ENCODE measurements around the gene FXYD6.
A peak's percentile ranks its signal among the peaks of the same experiment; 100 is the strongest.

The FXYD6 gene

DNA sequence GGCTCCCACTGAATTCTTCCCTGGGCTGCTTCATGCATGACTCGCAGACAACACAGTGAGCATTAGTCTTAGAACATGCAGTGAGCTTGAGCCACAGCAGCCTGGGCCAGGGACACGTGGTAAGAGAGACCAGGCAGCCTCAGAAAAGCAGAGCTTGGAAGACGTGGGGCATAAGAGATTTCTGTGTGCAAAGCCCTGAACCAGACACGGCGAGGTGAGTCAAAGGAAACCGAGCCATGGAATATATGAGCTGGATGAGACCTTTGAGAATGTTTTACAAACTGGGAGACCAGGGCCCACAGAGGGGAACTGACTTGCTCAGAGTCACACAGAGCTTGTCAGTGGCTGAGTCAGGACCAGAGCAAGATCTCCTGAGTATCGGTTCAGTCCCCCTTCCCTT, 8.5 kb upstream of the FXYD6 start:
- DNase-seq, result no peak

DNA sequence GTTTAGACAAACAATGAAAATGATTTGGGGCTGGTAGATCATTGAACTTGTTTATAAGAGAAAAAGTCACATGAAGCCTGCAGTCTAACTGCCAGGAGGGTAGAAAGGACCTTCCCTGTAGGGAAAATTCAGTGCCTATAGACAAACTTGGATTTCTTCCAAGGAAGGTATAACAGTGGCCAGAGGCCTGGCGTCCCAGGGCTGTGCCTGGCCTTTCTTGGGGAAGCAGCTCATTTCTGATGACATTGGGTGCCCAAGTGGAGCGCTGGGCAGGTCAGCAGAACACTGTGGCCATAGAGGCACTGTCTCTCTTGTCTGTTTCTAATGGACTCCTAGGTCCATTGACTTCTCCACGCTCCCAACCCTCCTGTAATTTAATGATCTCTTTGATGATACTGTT, 6.6 kb upstream of the FXYD6 start:
- no peak for DNase-seq

DNA sequence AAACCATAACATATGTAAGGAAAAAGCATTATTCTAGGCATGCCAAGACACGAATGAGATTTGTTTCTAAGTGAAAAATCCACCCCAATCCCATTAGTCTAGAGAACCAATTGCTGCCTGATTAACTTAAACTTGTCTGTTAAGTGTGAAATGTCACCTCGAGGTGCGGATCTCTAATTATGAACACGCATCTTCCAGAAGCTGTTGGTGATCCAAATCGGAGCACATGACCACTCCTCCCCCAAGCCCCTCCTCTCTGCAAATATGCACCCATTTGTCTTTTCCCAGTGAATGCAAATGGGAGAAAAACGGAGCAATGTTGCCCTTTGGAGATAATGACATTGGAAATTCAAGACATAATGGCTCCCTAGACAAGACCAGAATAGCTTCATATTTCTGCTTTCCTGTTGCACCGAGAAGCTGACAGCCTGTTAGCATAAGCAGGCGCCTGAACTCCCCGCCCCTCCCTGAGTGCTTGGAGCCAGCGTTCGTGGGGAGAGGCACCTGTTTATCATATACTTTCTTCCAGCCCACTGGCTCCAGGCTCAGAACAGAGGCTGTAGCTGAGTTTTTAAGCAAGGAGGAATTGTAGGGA, 6.0 kb upstream of the FXYD6 start:
- DNase-seq, result peak; percentile 98

DNA sequence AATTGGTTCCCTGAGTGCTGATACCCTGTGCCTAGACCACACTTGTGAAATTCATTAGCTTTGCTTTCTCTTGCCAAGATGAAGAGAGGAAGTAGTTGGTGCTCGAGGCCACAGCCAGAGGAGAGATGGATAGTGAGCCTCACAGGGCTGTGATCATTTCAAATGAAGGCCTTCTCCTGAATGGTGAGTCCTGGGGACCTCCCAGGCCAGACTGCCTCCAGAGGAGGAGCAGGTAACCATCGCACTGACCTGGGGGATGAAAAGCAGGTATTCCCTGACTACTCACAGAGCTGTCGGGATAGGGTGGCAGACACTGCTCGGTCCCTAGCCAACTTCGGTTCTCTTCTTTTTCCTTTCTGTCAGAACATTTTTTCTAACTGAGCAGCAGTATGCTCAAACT, 4.8 kb upstream of the FXYD6 start:
- no peak for DNase-seq

DNA sequence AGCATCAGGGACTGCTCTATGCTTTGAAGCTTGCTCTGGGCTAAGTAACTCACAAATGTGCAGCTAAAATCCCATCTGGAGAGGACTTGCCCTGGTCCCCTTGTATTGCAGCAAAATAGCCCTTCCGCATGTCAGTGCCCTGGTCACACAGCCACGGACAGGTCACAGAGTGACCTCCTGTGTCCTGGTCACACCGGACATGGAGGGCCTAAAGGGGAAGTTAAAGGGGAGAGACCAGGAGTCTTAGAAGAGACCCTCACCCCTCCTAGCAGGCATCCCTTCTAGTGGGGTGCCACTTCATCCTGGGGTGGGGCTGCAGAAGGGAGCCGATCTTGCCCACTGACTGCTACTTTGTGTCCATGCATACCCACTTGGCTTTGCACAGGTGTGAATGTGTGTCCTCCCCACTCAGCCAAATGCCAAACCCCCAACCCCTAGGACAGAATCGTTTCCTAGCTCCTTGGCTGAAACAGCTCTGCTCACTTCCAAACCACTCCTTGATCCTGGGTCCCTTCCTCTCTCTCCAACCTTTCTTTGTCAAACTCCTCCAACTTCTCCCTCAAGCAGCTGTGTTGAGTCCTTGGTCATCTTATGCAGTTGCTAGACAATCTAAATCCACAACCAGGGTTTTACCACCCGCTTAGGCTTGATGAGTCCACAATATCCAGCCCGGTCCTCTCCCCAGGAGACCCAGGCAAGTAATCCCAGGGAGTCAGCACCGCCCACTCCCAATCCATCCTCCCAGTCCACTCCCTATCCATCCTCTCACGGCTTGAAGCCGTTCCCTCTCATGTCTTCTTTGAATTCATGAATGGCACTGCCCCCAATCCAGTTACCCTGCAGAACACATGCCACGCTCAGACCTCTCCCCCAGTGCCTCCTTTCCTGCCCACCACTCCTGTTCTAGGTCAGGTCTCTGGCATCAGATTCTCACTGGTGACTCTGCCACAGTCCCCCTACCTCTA, 3.3 kb upstream of the FXYD6 start:
- DNase-seq, result no peak

DNA sequence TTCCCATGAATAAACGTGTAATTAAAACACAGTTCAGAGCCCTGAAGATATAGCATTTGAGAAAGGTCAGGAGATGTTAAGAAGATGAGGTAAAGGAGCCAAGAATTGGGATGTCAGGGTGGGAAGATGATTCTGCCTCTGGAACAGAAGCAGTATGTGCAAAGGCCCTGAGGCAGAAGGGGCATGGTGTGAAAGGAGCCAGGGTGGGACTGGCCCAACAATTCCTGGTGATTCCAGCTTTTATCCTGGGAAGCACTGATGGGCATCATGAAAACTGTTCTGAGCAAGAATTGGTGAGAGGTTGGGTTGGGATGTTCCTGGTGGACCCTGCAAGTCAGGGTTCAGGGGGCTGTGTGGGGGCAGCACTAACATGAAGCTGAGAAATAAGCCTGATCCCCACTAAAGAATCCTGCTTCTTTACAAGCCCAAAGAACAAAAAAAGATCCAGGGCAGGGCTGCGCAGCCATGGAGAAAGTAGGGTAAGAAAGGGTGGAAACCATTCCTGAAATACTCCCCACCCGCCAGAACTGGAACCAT, 2.5 kb upstream of the FXYD6 start:
- no peak for DNase-seq

DNA sequence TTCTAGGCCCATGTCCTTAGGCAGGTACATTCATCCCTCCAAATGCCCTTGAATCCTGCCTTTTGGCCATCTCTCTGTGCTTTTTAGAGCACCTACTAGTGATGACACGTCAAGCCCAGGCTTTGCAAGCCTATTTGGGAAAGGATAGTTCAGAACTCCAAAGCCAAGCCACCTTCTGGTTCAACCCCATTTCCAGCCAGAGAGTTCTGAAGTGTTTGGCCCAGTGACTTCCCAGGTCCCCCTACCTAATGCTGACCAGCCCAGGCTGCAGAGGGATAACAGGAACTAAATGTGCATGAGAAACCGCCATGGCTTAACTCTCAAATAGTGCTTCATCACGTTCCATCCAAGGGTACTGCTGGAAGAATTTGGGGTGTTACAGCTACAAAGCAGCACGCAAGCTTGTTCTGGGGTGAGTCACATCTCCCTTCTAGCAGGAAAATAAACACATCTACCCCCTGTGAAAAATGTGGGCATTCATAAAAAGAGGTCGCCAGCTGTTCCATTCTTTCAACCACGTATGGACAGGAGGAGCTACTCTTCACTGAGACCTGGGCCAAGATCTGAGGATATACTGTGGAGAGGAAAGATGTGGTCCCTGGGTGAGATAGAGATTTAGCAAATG, 2.0 kb upstream of the FXYD6 start:
- peak; percentile 40 for DNase-seq

DNA sequence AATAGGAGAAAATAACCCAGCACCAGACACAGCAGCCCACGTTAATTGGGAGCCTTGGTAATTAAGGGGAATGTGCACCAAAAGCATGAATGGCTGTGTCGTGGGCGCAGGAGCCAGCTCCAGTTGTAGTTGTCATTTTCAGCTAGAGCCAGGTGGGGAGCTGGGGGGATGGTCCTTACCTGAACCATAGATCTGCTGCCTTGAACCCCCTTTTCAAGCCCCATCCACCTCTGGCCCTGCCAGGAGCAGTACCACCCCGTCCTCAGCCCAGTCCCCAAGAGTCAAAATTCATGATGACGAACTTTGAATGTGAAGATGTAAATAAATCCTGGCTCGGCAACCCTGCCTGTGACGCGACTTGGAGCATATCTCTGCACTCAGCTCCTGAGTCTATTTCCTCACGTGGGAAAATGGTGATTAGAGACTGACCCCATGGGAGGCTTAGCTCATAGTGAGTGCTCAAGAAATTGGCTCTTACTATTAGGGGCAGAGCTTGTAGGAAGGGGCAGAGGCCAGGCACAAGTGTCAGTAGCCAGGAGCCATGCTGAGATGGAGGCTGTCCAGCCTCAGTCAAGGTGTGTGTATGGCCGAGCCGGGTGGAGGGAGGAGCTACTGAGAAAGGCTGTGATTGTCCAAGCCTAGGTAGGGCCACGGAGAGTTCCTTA, 794 bp upstream of the FXYD6 start:
- DNase-seq, result peak; percentile 65

DNA sequence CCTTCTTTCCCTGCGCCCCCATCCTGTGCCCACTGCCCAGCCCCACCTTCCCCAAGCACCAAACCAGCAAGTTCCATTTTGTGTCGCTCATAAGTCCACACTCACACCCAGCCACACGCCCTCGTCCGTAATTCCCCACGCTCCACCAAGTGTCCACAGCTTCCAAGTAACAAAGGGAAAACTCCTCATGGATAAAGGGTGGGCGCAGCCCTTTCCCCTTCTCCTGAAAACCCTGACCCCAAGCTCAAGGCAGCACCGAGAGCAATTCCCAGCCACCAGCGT, 458 bp downstream of the FXYD6 start:
- DNase-seq, result peak; percentile 79

DNA sequence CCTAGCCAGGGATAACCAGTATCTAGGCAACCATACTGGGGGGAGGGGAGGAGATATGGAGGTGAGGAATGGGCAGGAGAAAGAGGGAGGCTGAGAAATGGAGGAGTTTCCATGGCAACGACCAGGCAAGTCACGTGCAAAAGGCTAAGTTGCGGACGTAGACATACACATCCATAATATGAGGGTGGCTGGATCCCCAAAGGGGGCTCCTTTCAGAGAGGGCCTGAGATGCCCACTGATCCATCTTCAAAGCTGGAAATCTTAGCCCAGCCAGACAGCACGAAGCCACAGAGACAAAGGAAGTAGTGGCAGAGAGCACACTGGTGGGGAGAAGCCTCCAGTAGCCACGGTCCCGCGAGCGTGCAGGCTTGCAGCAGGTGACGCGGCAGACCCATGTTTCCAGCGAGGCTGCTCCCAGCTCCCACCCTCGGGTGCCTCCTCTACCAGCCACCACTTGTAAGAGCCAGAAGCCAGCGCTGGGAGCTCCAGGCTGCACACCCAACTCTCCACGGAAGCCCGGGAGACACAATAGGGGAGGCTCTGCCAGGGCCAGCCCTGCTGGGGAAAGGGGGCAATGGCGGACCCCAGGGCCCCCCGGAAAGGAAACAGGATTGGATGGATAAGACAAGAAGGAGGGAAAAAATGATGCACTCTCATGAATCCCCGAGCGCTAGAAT, 938 bp downstream of the FXYD6 start:
- DNase-seq, result peak; percentile 84

DNA sequence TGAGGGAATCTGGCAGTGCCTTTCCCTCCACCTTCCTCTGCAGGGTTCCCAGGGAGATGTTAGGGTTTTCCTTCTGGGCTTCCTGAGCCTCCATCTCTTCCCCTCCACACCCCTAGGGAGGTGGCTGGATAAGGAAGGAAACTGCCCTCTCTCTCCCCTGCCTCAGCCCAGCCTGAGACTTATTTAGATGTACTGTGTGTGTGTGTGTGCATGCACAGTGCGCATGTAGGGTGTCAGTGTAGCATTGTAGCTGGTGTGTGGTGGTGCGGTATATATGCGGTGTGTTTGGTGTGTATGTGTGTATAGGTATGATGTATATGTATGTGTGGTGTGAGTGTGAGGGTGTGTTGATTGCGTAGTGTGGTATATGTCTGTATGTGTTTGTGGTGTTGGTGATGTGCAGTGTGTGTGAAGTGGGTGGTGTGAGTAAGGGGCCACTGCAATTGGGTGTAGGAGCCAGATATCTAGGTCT, 1.5 kb downstream of the FXYD6 start:
- DNase-seq, result no peak

DNA sequence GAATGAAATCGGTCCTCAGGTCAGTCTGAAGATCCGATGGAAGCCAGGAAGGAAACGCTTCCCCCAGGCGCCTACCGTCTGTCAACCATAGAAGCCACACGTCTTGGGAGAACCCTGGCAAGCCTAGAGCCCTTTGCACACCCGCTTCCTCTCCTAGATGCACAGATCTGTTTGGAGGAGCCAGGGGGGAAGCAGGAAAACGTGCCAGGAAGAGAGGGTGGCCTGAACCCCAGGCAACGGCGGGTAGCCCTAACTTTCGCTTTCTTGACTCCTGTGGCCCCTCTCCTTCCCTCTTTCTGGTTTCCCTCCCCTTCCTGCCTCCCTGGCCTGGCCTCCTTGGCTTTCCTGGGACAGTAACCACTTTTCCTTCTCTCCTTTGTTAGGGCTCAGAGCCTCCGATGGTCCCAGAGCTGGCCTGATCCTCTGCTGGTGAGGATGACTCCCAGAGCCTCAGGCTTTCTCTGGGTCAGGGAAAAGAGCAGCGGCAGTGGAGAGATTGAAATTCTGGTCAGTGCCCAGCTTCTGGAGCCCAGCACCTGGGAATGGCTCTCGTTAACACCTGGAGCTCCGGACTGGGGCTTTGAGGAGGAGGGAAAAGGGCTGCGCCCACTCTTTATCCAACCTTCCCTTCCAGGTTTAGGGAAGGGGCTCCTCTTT, 2.1 kb downstream of the FXYD6 start:
- DNase-seq, result no peak

DNA sequence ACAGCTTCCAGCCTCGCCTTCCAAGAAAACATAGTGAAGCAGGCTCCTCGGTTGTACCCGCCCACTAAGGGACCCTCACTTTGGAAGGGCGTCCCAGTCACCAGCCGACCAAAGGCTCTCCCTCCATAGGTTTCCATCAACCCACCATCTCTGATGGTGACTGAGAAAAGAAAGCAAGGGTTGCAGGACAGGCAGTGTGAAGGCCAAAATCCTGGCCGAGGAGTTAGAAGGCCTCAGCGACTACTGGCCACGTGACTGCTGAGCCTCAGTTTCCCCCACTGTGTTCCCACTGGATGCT, 2.7 kb downstream of the FXYD6 start:
- no peak for DNase-seq

DNA sequence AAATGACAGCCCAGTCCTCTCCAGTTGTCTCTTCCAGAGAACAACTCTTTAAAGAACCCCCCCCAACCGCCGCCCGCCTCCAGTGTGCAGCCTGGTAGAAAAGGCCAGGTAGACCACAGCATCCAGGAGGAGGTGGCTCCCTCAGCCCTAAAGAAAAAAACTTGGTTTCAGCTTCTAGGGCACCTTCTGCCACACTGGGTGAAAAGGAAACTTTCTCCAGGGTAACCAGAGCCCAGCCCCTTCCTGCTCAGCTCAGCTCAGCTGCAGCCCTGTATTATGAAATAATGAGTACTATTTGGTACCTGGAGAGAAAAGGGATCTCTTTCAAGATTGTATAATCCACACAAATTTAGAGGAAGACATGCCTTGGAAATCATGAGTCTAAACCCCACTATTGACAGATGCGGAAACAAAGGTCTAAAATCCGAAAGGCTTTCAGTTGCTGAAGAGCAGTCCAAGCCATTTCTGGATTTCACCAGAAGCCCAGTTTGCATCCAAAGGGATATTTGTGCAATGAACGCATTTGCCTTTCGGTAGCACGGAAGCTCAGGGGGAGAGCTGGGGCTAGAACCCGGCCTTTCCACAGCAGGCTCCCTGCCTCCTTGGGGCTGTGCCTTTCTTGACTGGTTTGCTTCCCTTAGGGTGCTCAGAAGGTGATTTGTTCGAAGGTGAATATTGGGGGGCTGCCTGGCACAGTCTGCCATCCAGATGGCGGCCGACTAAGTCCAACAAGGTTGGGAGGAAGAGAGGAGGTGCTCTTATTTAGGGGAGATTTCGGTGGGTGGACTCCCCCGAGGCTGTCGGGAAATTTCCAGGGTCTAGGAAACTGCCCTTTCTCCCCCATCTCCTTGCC, 3.3 kb downstream of the FXYD6 start:
- DNase-seq, result no peak

DNA sequence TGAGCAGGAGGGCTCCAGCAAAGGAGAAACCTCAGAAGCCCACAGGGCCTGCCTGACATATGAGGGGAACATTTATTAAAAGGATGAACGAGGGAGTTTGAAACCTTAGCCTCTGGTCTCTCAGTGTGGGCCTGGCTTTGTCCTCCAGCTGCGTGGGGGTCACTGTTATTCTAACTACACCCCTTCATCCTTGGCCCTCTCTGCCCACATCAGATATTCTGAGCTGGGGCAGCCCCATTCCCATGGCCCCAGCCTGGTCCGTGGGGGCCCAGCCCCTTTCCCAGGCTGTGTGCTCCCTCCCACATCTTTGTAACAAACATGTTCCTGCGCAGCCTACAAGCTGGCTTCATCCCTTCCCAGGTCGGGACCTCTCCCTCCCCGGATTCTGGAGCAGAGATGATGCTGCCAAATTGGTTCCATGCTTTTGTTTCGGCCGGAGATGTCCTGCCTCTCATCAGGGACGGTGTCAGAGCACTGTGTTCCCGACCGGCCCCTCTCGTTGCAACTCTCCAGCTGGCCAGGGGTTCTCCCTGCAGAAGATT, 4.0 kb downstream of the FXYD6 start:
- no peak for DNase-seq

DNA sequence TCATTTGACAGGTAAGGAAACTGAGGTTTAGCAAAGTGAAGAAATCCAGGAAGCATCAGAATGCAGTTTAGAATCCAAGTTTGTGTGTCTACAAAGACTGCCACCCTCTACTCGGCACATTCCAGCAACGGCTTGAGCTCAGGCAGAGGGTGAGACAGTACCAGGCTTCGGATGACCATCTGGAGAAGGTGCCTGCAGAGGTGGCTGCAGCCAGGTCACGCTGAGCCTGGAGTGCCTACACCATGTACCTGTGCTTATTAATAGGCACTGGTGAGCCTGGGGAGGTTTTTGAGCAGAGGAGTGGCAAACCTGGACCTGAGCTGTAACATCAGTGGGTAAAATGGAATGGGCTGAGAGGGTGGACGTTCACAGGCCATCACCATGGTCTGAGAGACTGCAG, 4.7 kb downstream of the FXYD6 start:
- DNase-seq, result no peak

DNA sequence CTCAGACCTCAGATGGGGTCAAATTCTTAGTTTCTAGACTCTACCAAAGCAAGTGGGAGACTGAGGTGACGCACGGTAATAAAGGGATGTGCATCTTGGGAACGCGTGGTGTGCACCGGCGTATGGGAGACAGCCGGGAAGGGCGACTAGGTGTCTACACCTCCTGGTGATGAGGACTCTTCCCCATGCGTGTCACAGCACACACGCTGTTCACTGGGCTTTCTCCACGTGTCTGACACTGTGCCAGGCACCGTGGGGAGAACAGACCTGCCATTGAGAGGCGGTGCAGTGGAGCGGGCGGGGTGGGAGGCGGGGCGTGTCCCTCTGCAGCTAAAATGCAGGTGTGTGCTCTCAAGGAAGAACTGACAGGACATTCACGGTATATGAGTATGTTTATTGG, 5.3 kb downstream of the FXYD6 start:
- no peak for DNase-seq

DNA sequence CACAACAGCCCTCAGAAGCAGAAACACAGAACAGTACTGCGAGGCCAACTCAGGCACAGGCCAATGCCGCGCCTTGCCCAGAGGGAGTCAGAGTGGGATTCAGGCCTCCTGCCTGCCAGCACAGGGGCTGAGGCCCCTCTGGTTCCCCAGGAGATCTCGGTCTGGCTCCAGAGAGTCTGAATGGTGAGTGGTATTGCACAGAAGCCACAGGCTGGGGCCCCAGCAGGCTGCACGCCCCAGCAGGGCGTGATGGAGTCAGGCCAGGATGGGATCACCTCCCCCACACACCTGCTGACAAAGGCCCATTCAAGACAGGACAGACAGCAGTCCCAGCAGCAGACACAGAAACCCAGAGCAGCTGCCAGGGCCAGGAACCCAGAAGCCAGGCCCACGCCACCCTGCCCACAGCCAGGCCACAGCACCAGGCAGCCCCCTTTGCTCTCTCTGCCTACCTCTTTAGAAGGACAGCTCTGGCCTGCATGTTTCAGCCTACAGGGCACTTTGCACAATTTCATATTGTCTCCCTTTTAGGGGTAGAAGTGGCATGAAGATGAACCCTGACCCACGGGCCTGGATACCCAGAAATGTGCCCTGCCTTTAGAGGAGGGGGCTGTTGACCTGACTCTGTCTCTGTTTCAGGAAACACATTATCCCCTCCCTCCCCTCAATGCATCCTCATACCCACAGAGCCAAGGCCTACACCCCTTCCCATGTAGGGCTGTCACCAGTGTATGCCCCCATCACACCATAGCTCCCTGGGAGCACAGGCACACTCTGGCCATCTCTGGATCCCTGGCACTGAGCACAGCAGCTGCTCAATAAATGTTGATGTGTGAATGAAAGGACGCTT, 6.1 kb downstream of the FXYD6 start:
- DNase-seq, result peak; percentile 95

DNA sequence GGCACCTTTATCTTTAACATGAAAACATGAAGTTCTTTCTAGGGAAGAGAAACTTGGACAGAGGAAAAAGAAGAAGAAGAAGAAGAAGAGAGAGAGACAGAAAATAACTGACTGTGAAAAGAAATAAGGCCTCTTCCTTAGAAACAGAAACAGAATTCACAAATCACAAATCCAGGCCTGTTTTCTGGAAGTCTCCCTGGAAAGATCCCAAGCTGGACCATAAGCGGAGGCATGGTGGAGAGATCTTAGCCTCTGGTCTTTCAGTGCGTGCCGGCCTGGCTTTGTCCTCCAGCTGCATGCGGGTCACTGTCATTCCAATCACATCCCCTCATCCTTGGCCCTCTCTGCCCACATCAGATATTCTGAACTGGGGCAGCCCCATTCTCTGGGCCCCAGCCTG, 6.9 kb downstream of the FXYD6 start:
- no peak for DNase-seq

Measured in NCI-H526 treated with DMSO at 0.1 percent for 48 hours (cell line).